K562 (cell line): ENCODE measurements around the gene WSCD2. TPM values are rescaled to one million over a fixed set of nuclear protein-coding genes. Genes with fewer than 3 reads are reported as not detected.

Source experiments
- ADNP ChIP-seq: fragments of 200-800 bp; sonication (Bioruptor generic); IDR thresholded peaks from 2 replicates; pipeline ENCODE4 v1.6.1; 2016; ENCODE audit warnings: missing genetic modification characterization, missing compliant biosample characterization
- CHAMP1 ChIP-seq: fragments of 450-650 bp; IDR thresholded peaks from 2 replicates; pipeline ENCODE4 v1.6.1; 2016; ENCODE audit warnings: mild to moderate bottlenecking
- HBP1 ChIP-seq: fragments of 450-650 bp; formaldehyde crosslinking; IDR thresholded peaks from 2 replicates; pipeline ENCODE4 v1.4.0; 2022; ENCODE audit warnings: missing genetic modification characterization
- HEY1 ChIP-seq: fragments of 250-450 bp; sonication (Bioruptor Pico); IDR thresholded peaks from 2 replicates; pipeline ENCODE4 v1.5.0; 2020; ENCODE audit warnings: mild to moderate bottlenecking, moderate library complexity, borderline replicate concordance
- KDM1A ChIP-seq, 2 experiments: fragments of 450-650 bp; IDR thresholded peaks; 2 replicates each; pipeline ENCODE4 v1.6.1; 2016; ENCODE audit warnings: mild to moderate bottlenecking in 2 of 2
- KDM4B ChIP-seq, 2 experiments: fragments of 450-650 bp in 1 of 2; sonication (generic) in 1 of 2; IDR thresholded peaks; 2 replicates each; pipeline ENCODE4 v1.6.1; 2016 to 2017; ENCODE audit warnings: borderline replicate concordance in 2 of 2, antibody characterized with exemption in 1 of 2, low read depth in 1 of 2, mild to moderate bottlenecking in 1 of 2
- MBD2 ChIP-seq: sonication (generic); IDR thresholded peaks from 2 replicates; pipeline ENCODE4 v1.6.1; 2016; ENCODE audit warnings: low read depth, borderline replicate concordance
- MEIS2 ChIP-seq: fragments of 450-650 bp; IDR thresholded peaks from 2 replicates; pipeline ENCODE4 v1.6.1; 2014; ENCODE audit warnings: mild to moderate bottlenecking; ENCODE audit not compliant: partially characterized antibody
- NR4A1 ChIP-seq, 2 experiments: fragments of 250-450 bp in 1 of 2; fragments of 450-650 bp in 1 of 2; sonication (Bioruptor Pico) in 1 of 2; IDR thresholded peaks; 2 replicates each; pipeline versions ENCODE4 v1.4.0 to v1.6.1; 2016 to 2020; ENCODE audit warnings: mild to moderate bottlenecking in 2 of 2, missing compliant biosample characterization in 1 of 2, missing genetic modification characterization in 1 of 2, moderate library complexity in 1 of 2
- OTX1 ChIP-seq: fragments of 450-650 bp; formaldehyde crosslinking; IDR thresholded peaks from 2 replicates; pipeline ENCODE4 v1.4.0; 2022; ENCODE audit warnings: mild to moderate bottlenecking
- RB1 ChIP-seq: fragments of 450-650 bp; IDR thresholded peaks from 2 replicates; pipeline ENCODE4 v1.6.1; 2017; ENCODE audit warnings: low read depth, mild to moderate bottlenecking
- SMARCA4 ChIP-seq: fragments of 450-650 bp; IDR thresholded peaks from 2 replicates; pipeline ENCODE4 v1.6.1; 2016
- THAP12 ChIP-seq: fragments of 250-450 bp; sonication (Bioruptor Pico); IDR thresholded peaks from 2 replicates; pipeline ENCODE4 v1.9.0; 2021; ENCODE audit warnings: mild to moderate bottlenecking, inconsistent platforms
- ZBTB11 ChIP-seq, 3 experiments: fragments of 200-800 bp in 1 of 3; fragments of 250-450 bp in 1 of 3; fragments of 450-650 bp in 1 of 3; sonication (Bioruptor Pico) in 1 of 3; sonication (Bioruptor generic) in 1 of 3; formaldehyde crosslinking in 1 of 3; IDR thresholded peaks; 2 replicates each; pipeline versions ENCODE4 v1.6.1 to v1.8.0; 2016 to 2022; ENCODE audit warnings: mild to moderate bottlenecking in 2 of 3, missing genetic modification characterization in 2 of 3, missing compliant biosample characterization in 1 of 3, moderate library complexity in 1 of 3
- ZNF197 ChIP-seq: fragments of 200-800 bp; sonication (Bioruptor generic); IDR thresholded peaks from 2 replicates; pipeline ENCODE4 v1.6.1; 2016; ENCODE audit warnings: low read depth, missing genetic modification characterization, missing compliant biosample characterization
- ZNF324 ChIP-seq: fragments of 250-450 bp; sonication (Bioruptor Pico); IDR thresholded peaks from 2 replicates; pipeline ENCODE4 v1.4.0; 2020; ENCODE audit warnings: mild to moderate bottlenecking
- ZNF408 ChIP-seq: fragments of 250-450 bp; sonication (Bioruptor Pico); IDR thresholded peaks from 2 replicates; pipeline ENCODE4 v1.4.0; 2020; ENCODE audit warnings: low read depth, mild to moderate bottlenecking, moderate library complexity
- ZNF507 ChIP-seq: conservative IDR thresholded peaks from 2 replicates; pipeline ENCODE4 v1.6.1; 2017; ENCODE audit warnings: missing genetic modification characterization, missing compliant biosample characterization
- ZNF77 ChIP-seq: fragments of 250-450 bp; sonication (Bioruptor Pico); IDR thresholded peaks from 2 replicates; pipeline ENCODE4 v1.5.0; 2020
- polyA plus RNA-seq, 8 experiments: library from polyadenylated mRNA; depleted of rRNA in 4 of 8; stranded (reverse) in 5 of 8; unstranded in 3 of 8; fragments of >200 nt; fragmentation: Nextera tagmentation in 2 of 8; fragmentation: Illumina TruSeq in 1 of 8; extraction: Ambion mirVana in 2 of 8; extraction: Trizol in 1 of 8; gene quantifications; 2 replicates each; pipeline versions ENCODE4 v1.2.1 to v1.2.3, GENCODE V29; 2011 to 2014; ENCODE audit warnings: inconsistent platforms in 1 of 8, missing spikeins in 1 of 8
- total RNA-seq, 7 experiments: library from RNA; depleted of rRNA in 6 of 7; stranded (reverse); fragments of >200 nt in 6 of 7; fragmentation: Illumina TruSeq in 2 of 7; extraction: Trizol in 2 of 7; gene quantifications; 2 replicates each; pipeline versions ENCODE4 v1.2.1 to v1.2.3, GENCODE V29; 2011 to 2021; ENCODE audit warnings: low replicate concordance in 1 of 7

WSCD2 gene
- total and polyA plus RNA-seq, 9 of the 15 experiments (the other 6 are each of a cell fraction or from before 2014, with no cell fraction given): 0.72 to 14.1 (median 4.0) TPM

GRCh38 chr12:108117902-108118301 lies 11.2 kb upstream of the WSCD2 start (continued):
- TF ChIP-seq ZBTB11 (CRISPR knock-in tag; IDR thresholded peaks at IDR 0.05): peak in 1 of 3 experiments; percentile 21; a peak in 1 of 6 replicates
- peak; percentile 39; the same call in 1 of the 2 replicates for TF ChIP-seq ADNP (tag)
- TF ChIP-seq ZNF197 (CRISPR knock-in tag): 0 out of 2 replicates have a peak, but pooled peaks have one; percentile 3
- peak; percentile 54; the same call in 1 of the 2 replicates for TF ChIP-seq OTX1 (CRISPR knock-in tag)
- TF ChIP-seq ZNF507 (tag): no peak
- 0 out of 2 replicates have a peak, but pooled peaks have one; percentile 43 for TF ChIP-seq HBP1 (CRISPR knock-in tag)
- TF ChIP-seq HEY1 (CRISPR knock-in tag): no peak
- TF ChIP-seq THAP12: no peak
- TF ChIP-seq MEIS2: no peak
- TF ChIP-seq CHAMP1: no peak
- TF ChIP-seq NR4A1 (CRISPR knock-in tag; IDR thresholded peaks at IDR 0.05): no peak
- TF ChIP-seq NR4A1 (tag; IDR thresholded peaks at IDR 0.05): peak; percentile 82; the same call in 1 of the 2 replicates
- TF ChIP-seq KDM1A (IDR thresholded peaks at IDR 0.05): peak; percentile 42 to 53; a peak in 2 of 4 replicates
- TF ChIP-seq MBD2: no peak
- TF ChIP-seq RB1: no peak
- TF ChIP-seq KDM4B (IDR thresholded peaks at IDR 0.05; ENCODE audit: borderline replicate concordance in 2 of 2, low read depth in 1 of 2): no peak
- 0 out of 2 replicates have a peak, but pooled peaks have one; percentile 9 for TF ChIP-seq SMARCA4
- TF ChIP-seq ZNF408 (CRISPR knock-in tag): no peak
- no peak; the same call in 1 of the 2 replicates for TF ChIP-seq ZNF324 (CRISPR knock-in tag)
- TF ChIP-seq ZNF77 (CRISPR knock-in tag): no peak
